ENCODE data around the gene IL22. TPM values are rescaled to one million over a fixed set of nuclear protein-coding genes. Genes with fewer than 3 reads are reported as not detected.

Gene IL22
- total and polyA plus RNA-seq, 2 of the 8 experiments (the other 6 are each of a cell fraction or from before 2014, with no cell fraction given), result not detected

DNA sequence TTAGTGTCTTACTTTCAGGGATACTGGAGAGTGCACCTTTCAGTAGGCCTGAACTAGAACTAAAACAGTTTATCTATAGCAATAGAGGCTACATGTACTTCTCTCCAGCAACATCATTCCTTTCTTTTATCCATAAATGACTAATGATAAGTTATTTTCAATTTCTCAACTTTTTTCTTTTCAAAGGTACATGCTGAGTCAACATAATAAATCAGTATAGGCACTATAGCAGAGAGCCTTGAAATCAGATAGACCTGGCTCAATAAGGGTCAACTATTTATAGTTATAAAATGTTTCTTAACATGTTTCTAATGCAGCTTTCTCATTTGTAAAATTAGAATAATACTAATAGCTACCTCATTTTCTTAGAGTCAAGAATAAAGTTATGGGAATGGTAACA lies 5.6 kb downstream of the IL22 start:
- Histone ChIP-seq H3K23ac (ENCODE audit: insufficient read length) (no peak overlapping the region), H2AFZ (ENCODE audit: low read length) (no peak overlapping the region), H3K79me2 (ENCODE audit: control insufficient read depth in 1 of 2, insufficient read depth in 2 of 2, low read length in 2 of 2) (no peaks in the 10 kb centered on the region), H3K79me1 (ENCODE audit: low read depth, low read length) (no peaks in the 10 kb centered on the region), H3K4me2 (ENCODE audit: insufficient read depth in 1 of 2, low read depth in 2 of 2, low read length in 2 of 2) (no peak overlapping the region), H3K27ac (ENCODE audit: low read depth, low read length) (no peak overlapping the region), H2BK5ac (ENCODE audit: low read depth, low read length) (no peak overlapping the region), H3K9ac (replicated peaks in 1 of 4; ENCODE audit: extremely low read depth in 1 of 4, low read depth in 3 of 4, low read length in 3 of 4) (no peak overlapping the region), H3K14ac (ENCODE audit: insufficient read length) (no peak overlapping the region), H4K20me1 (replicated peaks in 1 of 2; ENCODE audit: control insufficient read depth in 1 of 2, insufficient read depth in 2 of 2, low read length in 2 of 2) (no peaks in the 10 kb centered on the region), H3K4me3 (ENCODE audit: extremely low read depth in 1 of 4, insufficient read depth in 2 of 4, low read depth in 3 of 4, low read length in 4 of 4) (no peak overlapping the region), H3K56ac (replicated peaks; ENCODE audit: insufficient read length, low read depth, low read length) (no peak overlapping the region), H3K36me3 (ENCODE audit: control insufficient read depth in 2 of 4, insufficient read depth in 4 of 4, low read length in 3 of 4) (no peaks in the 10 kb centered on the region), H4K8ac (ENCODE audit: extremely low read depth, insufficient read depth, low read length) (no peak overlapping the region), H3K9me3 (ENCODE audit: insufficient read depth in 2 of 2, low read depth in 1 of 2, low read length in 1 of 2) (peaks cover 0 to 11% of the 10 kb centered on the region in 2 experiments; a peak in 2 of 4 replicates), H4K5ac (ENCODE audit: insufficient read length, low read depth, low read length) (no peak overlapping the region), H2BK12ac (ENCODE audit: low read depth, low read length) (no peak overlapping the region), H3K4me1 (replicated peaks in 1 of 4; ENCODE audit: control insufficient read depth in 3 of 4, insufficient read depth in 4 of 4, low read length in 3 of 4) (0 out of 7 replicates have a peak, but pooled peaks cover 0 to 2% (median 0%) of the 10 kb centered on the region in 4 experiments), H3K4ac (replicated peaks; ENCODE audit: insufficient read length, low read depth, low read length) (no peak overlapping the region), H3K23me2 (ENCODE audit: low read depth, low read length) (no peaks in the 10 kb centered on the region), H2BK15ac (ENCODE audit: low read length) (no peak overlapping the region), H3K18ac (ENCODE audit: extremely low read depth, low read length) (no peak overlapping the region), H3K27me3 (replicated peaks in 1 of 4; ENCODE audit: control insufficient read depth in 3 of 4, extremely low read depth in 1 of 4, insufficient read depth in 3 of 4, low read length in 3 of 4) (no peaks in the 10 kb centered on the region), H4K91ac (replicated peaks; ENCODE audit: insufficient read length, low read length) (no peak overlapping the region), H2BK120ac (replicated peaks; ENCODE audit: low read depth, low read length) (no peak overlapping the region), H2BK20ac (ENCODE audit: low read length) (no peak overlapping the region), H2AK5ac (ENCODE audit: low read depth, low read length) (no peak overlapping the region)
- ChIA-PET POLR2A (ENCODE audit: partially characterized antibody) (no interaction called here), CTCF (ENCODE audit: partially characterized antibody) (interaction anchor here (0.8 to 2.0 kb wide), 2 partner anchors 11 to 30 kb away, joined by 3 to 8 read pairs; no protein-coding TSS in a partner anchor)
- DNase-seq (ENCODE audit: low read depth in 1 of 2, low spot score in 2 of 2), result no peak
- no peak for FAIRE-seq
- TF ChIP-seq SRF (IDR thresholded peaks at IDR 0.05; ENCODE audit: low read depth, low read length) (no peak), HDAC6 (IDR thresholded peaks at IDR 0.05; ENCODE audit: low read depth, low read length) (no peak), FOSL1 (IDR thresholded peaks at IDR 0.05; ENCODE audit: insufficient read depth, low read depth, low read length) (no peak), SIN3A (conservative IDR thresholded peaks at IDR 0.05 in 1 of 2, IDR thresholded peaks at IDR 0.05 in 1 of 2; ENCODE audit: low read depth in 1 of 2, low read length in 2 of 2) (no peak), RFX5 (IDR thresholded peaks at IDR 0.05; ENCODE audit: borderline replicate concordance, low read depth, low read length) (no peak), GTF2F1 (IDR thresholded peaks at IDR 0.05; ENCODE audit: borderline replicate concordance, low read depth, low read length) (no peak), NANOG (IDR thresholded peaks at IDR 0.05; ENCODE audit: insufficient read depth, low read depth, low read length, poor library complexity, severe bottlenecking) (no peak), BCL11A (IDR thresholded peaks at IDR 0.05; ENCODE audit: low read depth in 2 of 2, low read length in 2 of 2) (no peak)
- TF ChIP-seq, protein P1, sequence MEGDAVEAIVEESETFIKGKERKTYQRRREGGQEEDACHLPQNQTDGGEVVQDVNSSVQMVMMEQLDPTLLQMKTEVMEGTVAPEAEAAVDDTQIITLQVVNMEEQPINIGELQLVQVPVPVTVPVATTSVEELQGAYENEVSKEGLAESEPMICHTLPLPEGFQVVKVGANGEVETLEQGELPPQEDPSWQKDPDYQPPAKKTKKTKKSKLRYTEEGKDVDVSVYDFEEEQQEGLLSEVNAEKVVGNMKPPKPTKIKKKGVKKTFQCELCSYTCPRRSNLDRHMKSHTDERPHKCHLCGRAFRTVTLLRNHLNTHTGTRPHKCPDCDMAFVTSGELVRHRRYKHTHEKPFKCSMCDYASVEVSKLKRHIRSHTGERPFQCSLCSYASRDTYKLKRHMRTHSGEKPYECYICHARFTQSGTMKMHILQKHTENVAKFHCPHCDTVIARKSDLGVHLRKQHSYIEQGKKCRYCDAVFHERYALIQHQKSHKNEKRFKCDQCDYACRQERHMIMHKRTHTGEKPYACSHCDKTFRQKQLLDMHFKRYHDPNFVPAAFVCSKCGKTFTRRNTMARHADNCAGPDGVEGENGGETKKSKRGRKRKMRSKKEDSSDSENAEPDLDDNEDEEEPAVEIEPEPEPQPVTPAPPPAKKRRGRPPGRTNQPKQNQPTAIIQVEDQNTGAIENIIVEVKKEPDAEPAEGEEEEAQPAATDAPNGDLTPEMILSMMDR (IDR thresholded peaks at IDR 0.05; ENCODE audit: control extremely low read depth in 1 of 3, insufficient read depth in 1 of 3, low read depth in 1 of 3, low read length in 3 of 3), result no peak
- TF ChIP-seq, protein P2, sequence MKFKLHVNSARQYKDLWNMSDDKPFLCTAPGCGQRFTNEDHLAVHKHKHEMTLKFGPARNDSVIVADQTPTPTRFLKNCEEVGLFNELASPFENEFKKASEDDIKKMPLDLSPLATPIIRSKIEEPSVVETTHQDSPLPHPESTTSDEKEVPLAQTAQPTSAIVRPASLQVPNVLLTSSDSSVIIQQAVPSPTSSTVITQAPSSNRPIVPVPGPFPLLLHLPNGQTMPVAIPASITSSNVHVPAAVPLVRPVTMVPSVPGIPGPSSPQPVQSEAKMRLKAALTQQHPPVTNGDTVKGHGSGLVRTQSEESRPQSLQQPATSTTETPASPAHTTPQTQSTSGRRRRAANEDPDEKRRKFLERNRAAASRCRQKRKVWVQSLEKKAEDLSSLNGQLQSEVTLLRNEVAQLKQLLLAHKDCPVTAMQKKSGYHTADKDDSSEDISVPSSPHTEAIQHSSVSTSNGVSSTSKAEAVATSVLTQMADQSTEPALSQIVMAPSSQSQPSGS (IDR thresholded peaks at IDR 0.05; ENCODE audit: low read length), result no peak
